Ovary (tissue), 3 donors: Measurements from ENCODE around the gene DYNC1LI2.

Source experiments
- POLR2A ChIP-seq: fragments of 450-650 bp; IDR thresholded peaks from one replicate; pipeline ENCODE4 v1.6.1; 2017; ENCODE audit warnings: antibody characterized with exemption, mild to moderate bottlenecking, moderate library complexity
- TF ChIP-seq, protein P1 (sequence below), 3 donors: fragments of 450-650 bp in 2 of 3; fragments of 200-600 bp in 1 of 3; IDR thresholded peaks; one replicate each; pipeline versions ENCODE4 v1.5.1 to v1.8.0; 2016 to 2022; ENCODE audit warnings: antibody characterized with exemption in 3 of 3, mild to moderate bottlenecking in 1 of 3
- donor health status: DM: no; HTN: no; CAD: no.

DNA sequence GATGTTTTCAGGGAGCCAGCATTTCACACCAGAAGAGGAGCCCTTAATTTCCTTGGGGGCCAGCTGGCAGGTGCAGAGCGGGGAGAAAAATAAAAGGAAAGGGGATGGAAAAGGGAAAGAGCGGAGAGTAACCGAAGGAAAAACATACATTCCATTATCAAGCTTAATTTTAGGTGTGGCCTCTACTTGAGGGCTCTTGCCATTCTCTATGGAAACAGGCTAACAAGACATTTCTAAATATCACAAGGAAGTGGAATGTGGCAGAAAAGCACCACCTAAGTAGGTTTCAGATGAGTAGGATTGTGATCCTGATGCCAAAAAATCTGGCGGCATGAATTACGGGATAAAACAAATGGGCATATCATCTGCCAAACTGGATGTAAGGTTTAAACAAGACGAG is 970 bp upstream of the DYNC1LI2 start:
- TF ChIP-seq, protein P1, sequence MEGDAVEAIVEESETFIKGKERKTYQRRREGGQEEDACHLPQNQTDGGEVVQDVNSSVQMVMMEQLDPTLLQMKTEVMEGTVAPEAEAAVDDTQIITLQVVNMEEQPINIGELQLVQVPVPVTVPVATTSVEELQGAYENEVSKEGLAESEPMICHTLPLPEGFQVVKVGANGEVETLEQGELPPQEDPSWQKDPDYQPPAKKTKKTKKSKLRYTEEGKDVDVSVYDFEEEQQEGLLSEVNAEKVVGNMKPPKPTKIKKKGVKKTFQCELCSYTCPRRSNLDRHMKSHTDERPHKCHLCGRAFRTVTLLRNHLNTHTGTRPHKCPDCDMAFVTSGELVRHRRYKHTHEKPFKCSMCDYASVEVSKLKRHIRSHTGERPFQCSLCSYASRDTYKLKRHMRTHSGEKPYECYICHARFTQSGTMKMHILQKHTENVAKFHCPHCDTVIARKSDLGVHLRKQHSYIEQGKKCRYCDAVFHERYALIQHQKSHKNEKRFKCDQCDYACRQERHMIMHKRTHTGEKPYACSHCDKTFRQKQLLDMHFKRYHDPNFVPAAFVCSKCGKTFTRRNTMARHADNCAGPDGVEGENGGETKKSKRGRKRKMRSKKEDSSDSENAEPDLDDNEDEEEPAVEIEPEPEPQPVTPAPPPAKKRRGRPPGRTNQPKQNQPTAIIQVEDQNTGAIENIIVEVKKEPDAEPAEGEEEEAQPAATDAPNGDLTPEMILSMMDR (IDR thresholded peaks at IDR 0.05): no peak
- TF ChIP-seq POLR2A: no peak
